SKM-1 (cell line): ENCODE results near the gene TMCC3.
A peak's percentile ranks its signal among the peaks of the same experiment; 100 is the strongest.

Source experiments
- DNase-seq: peaks from one replicate; lab custom pipeline; 2025; ENCODE audit not compliant: unreplicated experiment; lab: John Stamatoyannopoulos, UW

The TMCC3 gene

GRCh38 chr12:94674051-94674451 is 23.7 kb upstream of the TMCC3 start:
- DNase-seq, result no peak

- DNase-seq, result no peak
Observed at GRCh38 chr12:94673496-94673895, 23.1 kb upstream of the TMCC3 start.

- DNase-seq, result no peak
Observed at GRCh38 chr12:94671917-94672316, 21.6 kb upstream of the TMCC3 start.

GRCh38 chr12:94670898-94671297 is 20.5 kb upstream of the TMCC3 start:
- DNase-seq, result no peak

GRCh38 chr12:94670075-94670474 is 19.7 kb upstream of the TMCC3 start:
- DNase-seq, result no peak

- DNase-seq, result no peak
Observed at GRCh38 chr12:94667031-94667540, 16.7 kb upstream of the TMCC3 start.

DNA sequence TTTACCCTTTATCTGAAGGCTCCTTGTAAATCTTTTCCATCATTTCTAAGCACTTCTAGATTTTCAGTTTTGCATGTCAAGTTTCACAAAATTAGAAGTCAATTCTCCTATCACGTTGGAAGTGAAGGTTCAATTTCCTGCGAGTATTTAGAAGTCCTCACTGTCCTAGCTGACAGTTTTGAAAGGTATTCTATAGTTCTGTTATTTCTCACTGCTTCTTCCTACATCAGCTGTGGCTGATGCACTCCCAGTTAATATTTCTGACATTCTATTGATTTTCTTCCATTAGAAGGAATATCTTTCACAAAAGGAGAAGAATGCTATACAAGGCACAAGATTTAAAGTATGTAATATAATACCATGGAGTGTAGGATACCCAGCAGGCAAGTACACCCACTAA is 15.8 kb upstream of the TMCC3 start:
- no peak for DNase-seq

DNA sequence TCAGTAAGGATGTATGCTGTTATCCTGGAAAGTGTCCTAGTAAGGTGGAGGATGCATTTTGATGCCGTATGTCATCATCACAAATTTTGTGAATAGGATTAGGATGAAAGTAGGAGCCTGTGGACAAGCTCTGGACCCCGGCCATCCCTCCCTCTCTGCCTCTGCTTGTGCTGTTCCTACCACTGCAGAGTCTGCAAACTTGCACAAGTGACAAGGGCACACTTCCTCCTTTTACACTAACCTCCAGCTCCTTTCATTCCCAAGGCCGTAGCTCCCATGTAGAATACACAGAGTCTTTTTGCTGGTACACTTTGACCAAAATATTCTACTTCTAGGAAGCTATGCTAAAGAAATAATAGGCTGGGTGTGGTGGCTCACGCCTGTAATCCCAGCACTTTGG is 13.3 kb upstream of the TMCC3 start:
- DNase-seq, result no peak

GRCh38 chr12:94663071-94663470 is 12.7 kb upstream of the TMCC3 start:
- no peak for DNase-seq

GRCh38 chr12:94660436-94660835 is 10.1 kb upstream of the TMCC3 start:
- no peak for DNase-seq

DNA sequence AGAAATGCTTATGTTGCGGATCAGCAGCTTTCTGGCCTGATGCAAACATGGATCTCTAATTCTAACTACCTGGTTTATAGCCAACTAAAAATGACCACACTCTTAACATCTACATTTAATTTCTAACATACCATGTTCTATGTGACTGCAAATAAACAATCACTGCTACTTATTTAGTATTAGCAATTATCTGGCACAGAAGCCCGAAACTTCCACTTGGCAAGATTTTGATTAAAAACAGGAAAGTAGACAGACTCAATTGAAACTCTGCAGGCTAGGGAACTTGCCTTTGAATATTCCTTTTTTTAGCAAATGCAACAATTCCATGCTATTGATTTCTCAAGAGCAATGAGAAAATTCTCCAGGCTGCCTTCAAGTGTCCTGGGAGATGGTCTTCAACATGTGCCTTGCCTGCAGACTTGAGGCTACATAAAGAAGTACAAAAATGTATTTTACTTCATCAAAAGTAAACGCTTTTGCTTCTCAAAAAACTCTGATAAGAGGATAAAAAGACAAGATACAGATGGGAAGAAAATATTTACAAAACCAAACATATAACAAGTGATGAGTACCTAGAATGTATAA is 9.1 kb upstream of the TMCC3 start:
- no peak for DNase-seq

GRCh38 chr12:94658931-94659330 is 8.6 kb upstream of the TMCC3 start:
- no peak for DNase-seq

GRCh38 chr12:94656556-94656955 is 6.2 kb upstream of the TMCC3 start:
- DNase-seq, result no peak

GRCh38 chr12:94649349-94650142 is 811 bp downstream of the TMCC3 start:
- DNase-seq, result no peak

DNA sequence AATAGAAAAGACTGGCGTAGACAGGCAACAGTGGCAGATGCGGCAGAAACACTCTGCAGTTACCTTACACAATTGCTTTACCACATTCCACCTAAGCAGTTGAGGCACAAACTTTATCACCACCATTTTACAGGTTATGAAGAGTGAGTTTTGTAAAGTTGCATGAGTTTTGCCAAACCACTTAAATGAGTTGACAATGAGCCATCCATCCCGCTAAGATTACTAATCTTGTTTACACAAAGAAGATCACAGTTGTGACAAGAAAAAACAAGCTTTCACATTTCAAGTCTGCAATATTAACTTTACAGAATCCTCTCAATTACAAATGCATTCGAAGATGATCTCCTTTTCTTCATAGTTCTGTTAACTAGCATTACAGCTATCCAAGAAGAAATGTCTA is 1.8 kb downstream of the TMCC3 start:
- DNase-seq, result no peak

DNA sequence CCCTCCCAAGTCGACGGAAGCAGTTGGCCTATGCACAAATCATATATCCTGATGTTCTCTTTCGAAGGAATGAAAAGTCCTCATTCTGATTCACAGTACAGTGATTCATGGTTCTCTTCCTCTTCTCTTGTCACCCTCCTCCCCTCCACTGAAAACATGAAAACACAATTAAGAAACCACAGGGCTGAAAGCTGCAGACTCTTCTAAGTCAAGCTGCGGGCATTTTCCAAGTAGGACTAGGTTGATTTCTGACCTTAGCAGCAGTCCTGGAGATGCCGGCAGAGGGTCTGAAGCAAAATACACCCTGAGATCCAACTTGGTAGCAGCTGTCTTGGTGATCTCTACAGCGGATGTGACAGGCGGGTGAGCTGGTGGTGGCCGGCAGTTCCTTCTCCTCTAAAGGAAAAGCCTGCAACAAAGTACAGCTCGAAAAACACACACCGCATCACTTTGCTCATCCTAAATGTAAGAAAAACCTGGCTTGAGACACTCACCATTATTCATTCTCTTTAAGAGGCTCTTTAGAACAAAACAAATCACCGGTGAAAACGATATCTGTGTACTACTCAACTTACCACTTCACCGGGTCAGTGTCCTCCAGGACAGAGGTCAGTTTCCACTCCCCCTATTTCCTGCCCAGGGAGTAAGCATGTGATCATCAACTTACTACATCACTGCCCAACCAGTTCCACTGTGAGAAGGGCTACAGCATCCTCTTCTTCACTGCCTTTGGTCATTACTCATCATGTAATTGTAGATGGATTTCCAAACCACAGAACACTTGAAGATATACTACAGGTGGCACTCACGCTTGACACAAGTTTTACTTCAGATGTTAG is 6.0 kb downstream of the TMCC3 start:
- no peak for DNase-seq

DNA sequence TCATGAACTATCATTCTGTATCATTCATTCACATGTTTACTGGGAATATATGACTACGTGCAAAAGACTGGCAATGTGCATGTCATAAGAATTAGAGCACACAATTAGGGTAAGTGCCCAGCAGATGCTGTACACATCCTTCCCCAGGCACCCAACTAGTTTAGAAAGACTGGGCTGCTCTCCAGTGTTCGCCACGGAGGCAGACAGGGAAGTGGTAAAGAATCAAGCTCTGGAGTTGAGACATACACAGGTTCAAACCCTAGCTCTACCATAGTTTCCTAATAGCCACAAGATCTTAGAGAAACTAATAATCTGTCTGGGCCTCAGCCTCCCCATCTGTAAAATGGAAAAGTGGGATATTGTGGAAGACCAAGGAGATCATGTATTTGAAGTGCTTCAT is 6.8 kb downstream of the TMCC3 start:
- DNase-seq, result no peak

DNA sequence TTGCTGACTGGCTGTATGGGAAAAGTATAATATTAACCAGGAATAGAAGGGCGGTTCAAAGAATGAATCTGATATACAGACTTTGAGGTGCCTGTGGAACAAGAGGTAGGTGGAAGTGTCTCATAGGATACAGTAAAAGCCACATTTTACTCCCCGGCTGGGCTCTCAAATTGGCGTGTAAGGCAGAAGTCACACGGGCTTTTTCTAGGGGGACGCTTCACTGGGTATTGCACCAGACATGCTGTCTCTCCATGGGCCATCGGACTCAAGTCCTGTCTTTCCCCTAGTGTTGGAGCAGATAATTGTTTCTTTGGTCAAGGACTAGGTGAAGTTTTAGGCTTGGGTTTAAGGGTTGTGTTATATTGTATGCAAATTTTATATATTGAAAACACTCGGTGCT is 9.1 kb downstream of the TMCC3 start:
- DNase-seq, result no peak

- peak; percentile 16 for DNase-seq
Observed at GRCh38 chr12:94640134-94640928, 10.0 kb downstream of the TMCC3 start.

DNA sequence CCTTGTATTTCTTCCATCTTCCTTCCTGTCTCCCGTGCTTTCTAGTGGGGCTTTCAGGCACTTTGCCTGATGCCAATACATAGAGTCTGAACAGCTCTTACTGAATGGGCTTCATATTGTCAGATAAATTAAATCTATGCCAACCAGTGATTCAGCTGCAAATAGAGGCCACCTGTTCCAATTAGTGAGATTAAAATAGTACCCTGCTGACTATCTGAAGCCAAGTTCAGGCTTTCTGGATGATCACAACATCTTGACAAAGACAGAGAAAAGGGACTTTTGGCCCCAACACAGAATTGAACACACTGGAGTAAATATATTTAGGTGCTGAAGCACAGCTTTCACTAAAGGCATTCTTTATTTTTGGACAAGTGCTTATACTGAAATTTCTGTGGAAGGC is 11.8 kb downstream of the TMCC3 start:
- DNase-seq, result no peak
